Neural cell (in vitro differentiated cells): ENCODE data around the gene KRT37. TPM values are rescaled to one million over a fixed set of nuclear protein-coding genes. Genes with fewer than 3 reads are reported as not detected.

Experiments used
- H2AFZ ChIP-seq: fragments of 200-600, 300-800 bp; sonication (generic), shearing (Covaris generic); 2 replicates; pipeline ENCODE4 v1.6.0; 2014; ENCODE audit warnings: low read depth, mild to moderate bottlenecking, antibody characterized with exemption, low read length, moderate library complexity
- H3F3A ChIP-seq: fragments of 200-600 bp; shearing (Covaris generic); 2 replicates; pipeline ENCODE4 v1.6.1; 2016; ENCODE audit warnings: mild to moderate bottlenecking, moderate library complexity, mixed read lengths, antibody characterized with exemption, low read length; ENCODE audit not compliant: insufficient read depth, poor library complexity, severe bottlenecking
- H3K27ac ChIP-seq: fragments of 200-600, 300-800 bp; sonication (generic), shearing (Covaris generic); 2 replicates; pipeline ENCODE4 v1.5.1; 2014; ENCODE audit warnings: mild to moderate bottlenecking, low read length, moderate library complexity
- H3K27me3 ChIP-seq: fragments of 300-800, 200-600 bp; sonication (generic), shearing (Covaris generic); 2 replicates; pipeline ENCODE4 v1.6.0; 2014; ENCODE audit warnings: mild to moderate bottlenecking, low read depth, low read length, moderate library complexity; ENCODE audit not compliant: insufficient read depth
- H3K36me3 ChIP-seq: fragments of 300-800, 200-600 bp; sonication (generic), shearing (Covaris generic); 2 replicates; pipeline ENCODE4 v1.5.1; 2014; ENCODE audit warnings: mild to moderate bottlenecking, antibody characterized with exemption, low read length, moderate library complexity; ENCODE audit not compliant: insufficient read depth
- H3K4me2 ChIP-seq: fragments of 300-800, 200-600 bp; sonication (generic), shearing (Covaris generic); 2 replicates; pipeline ENCODE4 v1.6.0; 2014; ENCODE audit warnings: mild to moderate bottlenecking, low read length
- H3K4me3 ChIP-seq: fragments of 300-800, 200-600 bp; sonication (generic), shearing (Covaris generic); 2 replicates; pipeline ENCODE4 v1.5.1; 2014; ENCODE audit warnings: mild to moderate bottlenecking, low read length, moderate library complexity
- H3K79me2 ChIP-seq: fragments of 200-600 bp; shearing (Covaris generic); replicated peaks from 2 replicates; pipeline ENCODE4 v1.6.0; 2014; ENCODE audit warnings: mild to moderate bottlenecking, low read length, moderate library complexity; ENCODE audit not compliant: insufficient read depth
- H3K9ac ChIP-seq: fragments of 300-800, 200-600 bp; sonication (generic), shearing (Covaris generic); 2 replicates; pipeline ENCODE4 v1.6.1; 2016; ENCODE audit warnings: mild to moderate bottlenecking, low read length, mixed read lengths
- H3K9me2 ChIP-seq: fragments of 200-600 bp; shearing (Covaris generic); 2 replicates; pipeline ENCODE4 v1.6.1; 2016; ENCODE audit warnings: mild to moderate bottlenecking, low read length, mixed read lengths; ENCODE audit not compliant: insufficient read depth
- H3K9me3 ChIP-seq: fragments of 200-600, 300-800 bp; sonication (generic), shearing (Covaris generic); 2 replicates; pipeline ENCODE4 v1.6.1; 2016; ENCODE audit warnings: mild to moderate bottlenecking, mixed run types, low read length, moderate library complexity, mixed read lengths
- H4K20me1 ChIP-seq: fragments of 200-600 bp; shearing (Covaris generic); 2 replicates; pipeline ENCODE4 v1.6.1; 2016; ENCODE audit warnings: mild to moderate bottlenecking, mixed run types; ENCODE audit not compliant: insufficient read depth
- EP300 ChIP-seq: fragments of 450-650 bp; conservative IDR thresholded peaks from 2 replicates; pipeline ENCODE4 v1.6.1; 2014; ENCODE audit warnings: antibody characterized with exemption, mild to moderate bottlenecking, moderate library complexity; ENCODE audit not compliant: poor library complexity, severe bottlenecking
- EZH2 ChIP-seq: fragments of 200-600, 300-800 bp; shearing (Covaris generic), sonication (generic); IDR thresholded peaks from 2 replicates; pipeline ENCODE4 v1.6.1; 2014; ENCODE audit warnings: antibody characterized with exemption, low read length, borderline replicate concordance, mild to moderate bottlenecking; ENCODE audit not compliant: insufficient read depth, poor library complexity, severe bottlenecking
- MXI1 ChIP-seq: fragments of 450-650 bp; conservative IDR thresholded peaks from 2 replicates; pipeline ENCODE4 v1.6.1; 2014; ENCODE audit warnings: antibody characterized with exemption, mild to moderate bottlenecking; ENCODE audit not compliant: poor library complexity, severe bottlenecking
- POLR2AphosphoS5 ChIP-seq: IDR thresholded peaks from 2 replicates; pipeline ENCODE4 v1.6.1; 2012
- RAD21 ChIP-seq: fragments of 450-650 bp; conservative IDR thresholded peaks from 2 replicates; pipeline ENCODE4 v1.6.1; 2014; ENCODE audit warnings: antibody characterized with exemption, mild to moderate bottlenecking, moderate library complexity
- REST ChIP-seq: IDR thresholded peaks from 2 replicates; pipeline ENCODE4 v1.6.1; 2012; ENCODE audit warnings: borderline replicate concordance
- SMC3 ChIP-seq: fragments of 450-650 bp; conservative IDR thresholded peaks from 2 replicates; pipeline ENCODE4 v1.6.1; 2014; ENCODE audit warnings: antibody characterized with exemption, mild to moderate bottlenecking, moderate library complexity; ENCODE audit not compliant: poor library complexity
- TAF1 ChIP-seq: IDR thresholded peaks from 2 replicates; pipeline ENCODE4 v1.6.1; 2012; ENCODE audit warnings: low read depth
- polyA plus RNA-seq: library from polyadenylated mRNA; depleted of rRNA; stranded (reverse); fragments of >200 nt; gene quantifications from 2 replicates; pipeline ENCODE4 v1.2.3, GENCODE V29; 2014
- TF ChIP-seq, protein P1 (sequence below): fragments of 450-650 bp; IDR thresholded peaks from 2 replicates; pipeline ENCODE4 v1.5.1; 2014; ENCODE audit warnings: antibody characterized with exemption, mild to moderate bottlenecking, moderate library complexity; ENCODE audit not compliant: poor library complexity, severe bottlenecking

The KRT37 gene
- polyA plus RNA-seq, 1 donor from 2014 or later: not detected

DNA sequence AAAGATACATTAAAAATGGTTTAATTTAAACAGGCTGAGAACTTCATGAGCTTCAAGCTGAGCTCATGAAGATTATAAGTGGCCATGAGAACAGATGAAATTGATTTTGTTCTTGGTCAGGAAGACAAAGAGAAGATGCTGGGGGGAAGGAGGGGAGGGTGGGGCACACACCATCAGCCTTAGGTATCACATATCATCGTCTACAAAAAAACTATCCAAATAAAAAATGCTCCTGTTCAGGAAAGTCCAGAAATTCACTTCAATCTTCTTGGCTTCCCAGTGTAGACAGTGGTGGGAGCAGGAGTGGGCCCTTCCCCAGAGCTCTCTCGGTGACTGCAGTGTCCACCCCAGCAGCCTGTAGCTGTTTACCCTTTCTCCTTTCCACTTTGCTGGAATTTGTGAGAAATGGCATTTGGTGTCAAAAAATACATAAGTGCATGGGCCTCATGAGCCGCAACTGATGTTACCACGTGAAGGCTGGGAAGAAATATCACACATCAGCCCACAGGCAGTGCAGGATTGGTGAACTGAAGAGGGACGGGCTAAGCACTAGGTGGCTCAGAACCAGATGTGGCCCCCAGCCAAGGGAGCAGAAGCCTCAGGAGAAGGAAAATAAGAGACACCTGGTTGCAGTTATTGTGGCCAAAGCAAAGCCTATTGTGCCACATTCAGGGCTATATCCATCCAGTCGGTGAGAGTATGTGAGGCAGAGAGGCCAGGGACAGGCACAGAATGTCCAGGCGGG, 6.1 kb downstream of the KRT37 start:
- no peak overlapping the region for H3K4me3 ChIP-seq
- TF ChIP-seq EZH2: no peak
- TF ChIP-seq RAD21: no peak
- TF ChIP-seq, protein P1, sequence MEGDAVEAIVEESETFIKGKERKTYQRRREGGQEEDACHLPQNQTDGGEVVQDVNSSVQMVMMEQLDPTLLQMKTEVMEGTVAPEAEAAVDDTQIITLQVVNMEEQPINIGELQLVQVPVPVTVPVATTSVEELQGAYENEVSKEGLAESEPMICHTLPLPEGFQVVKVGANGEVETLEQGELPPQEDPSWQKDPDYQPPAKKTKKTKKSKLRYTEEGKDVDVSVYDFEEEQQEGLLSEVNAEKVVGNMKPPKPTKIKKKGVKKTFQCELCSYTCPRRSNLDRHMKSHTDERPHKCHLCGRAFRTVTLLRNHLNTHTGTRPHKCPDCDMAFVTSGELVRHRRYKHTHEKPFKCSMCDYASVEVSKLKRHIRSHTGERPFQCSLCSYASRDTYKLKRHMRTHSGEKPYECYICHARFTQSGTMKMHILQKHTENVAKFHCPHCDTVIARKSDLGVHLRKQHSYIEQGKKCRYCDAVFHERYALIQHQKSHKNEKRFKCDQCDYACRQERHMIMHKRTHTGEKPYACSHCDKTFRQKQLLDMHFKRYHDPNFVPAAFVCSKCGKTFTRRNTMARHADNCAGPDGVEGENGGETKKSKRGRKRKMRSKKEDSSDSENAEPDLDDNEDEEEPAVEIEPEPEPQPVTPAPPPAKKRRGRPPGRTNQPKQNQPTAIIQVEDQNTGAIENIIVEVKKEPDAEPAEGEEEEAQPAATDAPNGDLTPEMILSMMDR: no peak
- TF ChIP-seq EP300: no peak
- TF ChIP-seq POLR2AphosphoS5: no peak
- no peak for TF ChIP-seq REST
- no peak for TF ChIP-seq MXI1
- no peak for TF ChIP-seq SMC3
- TF ChIP-seq TAF1: no peak

GRCh38 chr17:41417576-41418015, 6.8 kb downstream of the KRT37 start:
- Histone ChIP-seq H3K4me3 (no peak overlapping the region), H3K36me3 (no peaks in the 10 kb centered on the region), H4K20me1 (no peaks in the 10 kb centered on the region), H3F3A (no peaks in the 10 kb centered on the region), H3K79me2 (no peaks in the 10 kb centered on the region), H3K27me3 (no peaks in the 10 kb centered on the region), H3K9me2 (no peaks in the 10 kb centered on the region), H3K27ac (no peak overlapping the region), H3K9ac (no peak overlapping the region), H3K4me2 (no peak overlapping the region), H3K9me3 (no peaks in the 10 kb centered on the region), H2AFZ (no peak overlapping the region)
- TF ChIP-seq, protein P1: no peak
- no peak for TF ChIP-seq SMC3
- TF ChIP-seq REST: no peak
- no peak for TF ChIP-seq POLR2AphosphoS5
- TF ChIP-seq EP300: no peak
- no peak for TF ChIP-seq RAD21
- TF ChIP-seq MXI1: no peak
- no peak for TF ChIP-seq EZH2
- no peak for TF ChIP-seq TAF1

More for the DNA sequence above, 6.1 kb downstream of the KRT37 start:
- H4K20me1 ChIP-seq: no peaks in the 10 kb centered on the region
- no peak overlapping the region for H2AFZ ChIP-seq
- no peaks in the 10 kb centered on the region for H3F3A ChIP-seq
- no peak overlapping the region for H3K27ac ChIP-seq
- no peaks in the 10 kb centered on the region for H3K36me3 ChIP-seq
- no peak overlapping the region for H3K4me2 ChIP-seq
- no peaks in the 10 kb centered on the region for H3K9me2 ChIP-seq
- no peaks in the 10 kb centered on the region for H3K79me2 ChIP-seq
- no peak overlapping the region for H3K9ac ChIP-seq
- H3K9me3 ChIP-seq: no peaks in the 10 kb centered on the region
- H3K27me3 ChIP-seq: no peaks in the 10 kb centered on the region
